Heart right ventricle (tissue), 16 donors: ENCODE measurements around the gene ZNF85. TPM values are rescaled to one million over a fixed set of nuclear protein-coding genes. Genes with fewer than 3 reads are reported as not detected.
"Not testable (repeated sequence)": the region's sequence is repeated elsewhere in the genome, so short reads cannot be mapped to it uniquely, and the experiment has no call there.

Experiments used
- ATAC-seq, 8 donors: fragments of 200-7000 bp; cut with Tn5 transposase; one replicate each; pipeline ENCODE4 v1.9.1; 2020; ENCODE audit warnings: mild to moderate bottlenecking in 8 of 8, moderate library complexity in 8 of 8, moderate number of reproducible peaks in 1 of 8
- DNase-seq, 2 donors: peaks; one replicate each; pipeline ENCODE4 v3.0.0-alpha.2; 2020
- H3K27ac ChIP-seq, 10 donors: fragments of 200-600 bp; sonication (generic) in 2 of 10; one replicate each; pipeline versions ENCODE4 v1.5.0 to v1.8.0; 2020 to 2022; ENCODE audit warnings: mild to moderate bottlenecking in 3 of 10
- H3K27me3 ChIP-seq, 7 donors: fragments of 200-600 bp; one replicate each; pipeline ENCODE4 v1.8.0; 2021 to 2022; ENCODE audit warnings: mild to moderate bottlenecking in 2 of 7
- H3K36me3 ChIP-seq, 9 donors: fragments of 200-600 bp; sonication (generic) in 1 of 9; one replicate each; pipeline versions ENCODE4 v1.5.0 to v1.8.0; 2020 to 2022; ENCODE audit warnings: mild to moderate bottlenecking in 2 of 9
- H3K4me1 ChIP-seq, 9 donors: fragments of 200-600 bp; sonication (generic) in 1 of 9; one replicate each; pipeline versions ENCODE4 v1.5.0 to v1.8.0; 2020 to 2022; ENCODE audit warnings: mild to moderate bottlenecking in 4 of 9
- H3K4me3 ChIP-seq, 10 donors: fragments of 200-600 bp; sonication (generic) in 2 of 10; one replicate each; pipeline versions ENCODE4 v1.5.0 to v1.8.0; 2020 to 2022; ENCODE audit warnings: mild to moderate bottlenecking in 7 of 10, moderate library complexity in 2 of 10
- H3K9me3 ChIP-seq, 11 donors: fragments of 200-600 bp in 10 of 11; sonication (generic) in 2 of 11; one replicate each; pipeline versions ENCODE4 v1.5.0 to v1.8.0; 2013 to 2022; ENCODE audit warnings: mild to moderate bottlenecking in 2 of 11, control low read depth in 1 of 11, moderate library complexity in 1 of 11
- CTCF ChIP-seq, 9 donors: fragments of 200-600 bp; sonication (generic) in 2 of 9; IDR thresholded peaks; one replicate each; pipeline versions ENCODE4 v1.5.0 to v1.8.0; 2021 to 2022; ENCODE audit warnings: antibody characterized with exemption in 9 of 9, mild to moderate bottlenecking in 5 of 9, moderate library complexity in 1 of 9
- WGBS, 2 donors: extraction: QIAGEN DNeasy Blood & Tissue Kit; methylation state at CpG; one replicate each; pipeline ENCODE4 v1.1.7; 2013; ENCODE audit warnings: inconsistent platforms in 1 of 2; 5-methylcytosine and 5-hydroxymethylcytosine counted together
- intact Hi-C, 10 donors: fragments of 100-400 bp; cut with DNase I; formaldehyde crosslinking; loops; one replicate each; pipeline versions ENCODE4 v1.11.1 to v1.14.2; 2022
- polyA plus RNA-seq, 2 donors: library from polyadenylated mRNA; stranded (reverse); fragments of 200-250 nt; gene quantifications; one replicate each; pipeline ENCODE4 v1.2.3, GENCODE V29; 2013
- total RNA-seq, 10 donors: library from RNA; stranded (reverse); fragmentation: NEBNext Ultra II Directional in 3 of 10; extraction: Animal tissue kit (Norgen Biotek cat#: 25700) in 3 of 10; gene quantifications; one replicate each; pipeline versions ENCODE4 v1.2.1 to v1.2.4, GENCODE V29; 2021 to 2023
- donor health status: Arrhythmogenic right ventricular cardiomyopathy.
- donor health status: ischemic (EF 13 %, LVEDD 7.1; RV severe dilation, severe dysfunction).
- donor health status: healthy with polysubstance abuse.
- donor health status: DM: no; HTN: yes; CAD: no.
- donor health status: DM: no; HTN: no; CAD: no.
- donor health status: ischemic (EF 25% LVEDD 6.9; RV normal size, moderate dysfunction).
- donor health status: ischemic (EF 25% LVEDD 5.7; RV mildly dilated, moderate dysfunction).
- donor health status: healthy.
- donor health status: DM: yes; HTN: yes; CAD: no.
- donor health status: Ischemic cardiomyopathy.
- donor health status: ischemic (EF 35%, LVEDD 5.7; RV mildly dilated, moderate dysfunction).
- donor health status: nonischemic (EF 11% LVEDD 7.7; RV severe dilation, severe dysfunction).
- donor health status: DM: yes; HTN: yes; CAD: no.
- donor health status: PGD.
- donor health status: ischemic (EF 29% LVEDD 5.4; RV normal size, mild dysfunction).
- donor health status: nonischemic (EF 23%, LVEDD 6.1; RV moderate dilation, normal function).

The ZNF85 gene
- total and polyA plus RNA-seq, 12 donors = 1.3 to 5.9 (median 3.0) TPM

GRCh38 chr19:20968092-20968491 lies 45.0 kb downstream of the ZNF85 start:
- no peak for ATAC-seq
- 88 to 91% methylated on average over 1 of the region's 1 CpG for WGBS, 2 donors
- no peak for TF ChIP-seq CTCF (IDR thresholded peaks at IDR 0.05)
- intact Hi-C loops = no loop called here
- Histone ChIP-seq H3K36me3 (no peaks in the 10 kb centered on the region), H3K27me3 (no peaks in the 10 kb centered on the region), H3K9me3 (peaks cover 0 to 27% (median 0%) of the 10 kb centered on the region in 11 donors), H3K27ac (no peak overlapping the region), H3K4me1 (no peaks in the 10 kb centered on the region), H3K4me3 (no peak overlapping the region)
- no peak for DNase-seq

DNA sequence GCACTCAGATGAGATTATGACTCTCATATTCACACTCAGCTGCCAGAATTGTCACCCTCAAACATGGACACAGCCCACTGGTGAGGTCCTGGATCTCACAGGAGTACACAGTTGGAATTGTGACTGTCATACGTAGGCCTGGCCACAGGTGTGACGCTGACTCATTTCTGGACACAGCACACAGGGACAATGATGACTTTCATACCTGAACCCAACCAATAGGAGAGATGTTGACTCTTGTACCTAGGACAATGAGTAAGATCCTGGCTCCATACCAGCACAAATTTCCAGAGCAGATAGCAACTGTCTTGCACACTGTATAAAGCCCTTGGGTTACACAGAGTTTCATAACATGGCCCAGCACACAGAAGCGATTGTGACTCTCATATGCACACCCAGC lies 46.4 kb downstream of the ZNF85 start:
- DNase-seq = no peak
- WGBS, 2 donors = 87 to 90% methylated on average over 3 of the region's 3 CpGs
- Histone ChIP-seq H3K4me3 (no peak overlapping the region), H3K27me3 (no peaks in the 10 kb centered on the region), H3K4me1 (no peaks in the 10 kb centered on the region), H3K27ac (no peak overlapping the region), H3K9me3 (peaks cover 0 to 20% (median 0%) of the 10 kb centered on the region in 11 donors), H3K36me3 (no peaks in the 10 kb centered on the region)
- ATAC-seq = no peak
- intact Hi-C loops = no loop called here
- no peak for TF ChIP-seq CTCF (IDR thresholded peaks at IDR 0.05)

DNA sequence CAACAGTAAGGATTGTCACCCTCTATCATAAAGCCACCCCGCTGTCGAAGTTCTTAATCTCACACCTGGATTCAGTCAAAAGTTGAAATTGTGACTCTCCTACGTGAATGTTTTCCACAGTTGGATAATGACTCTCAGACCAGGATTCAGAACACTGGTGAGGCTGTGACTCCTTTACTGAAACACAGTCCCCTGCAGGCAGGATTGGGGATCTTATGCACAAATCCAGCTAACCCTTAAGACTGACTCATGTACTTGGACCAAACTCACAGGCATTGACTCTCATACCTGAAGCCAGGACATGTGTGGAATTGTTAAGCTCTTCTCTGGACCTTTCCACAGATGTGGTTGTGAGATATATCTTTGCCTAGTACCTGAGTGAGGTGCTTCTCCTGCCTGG lies 46.8 kb downstream of the ZNF85 start:
- DNase-seq = no peak
- Histone ChIP-seq H3K36me3 (no peaks in the 10 kb centered on the region), H3K4me1 (no peaks in the 10 kb centered on the region), H3K9me3 (peaks cover 0 to 20% (median 0%) of the 10 kb centered on the region in 11 donors), H3K27me3 (no peaks in the 10 kb centered on the region), H3K27ac (no peak overlapping the region), H3K4me3 (no peak overlapping the region)
- no peak for TF ChIP-seq CTCF (IDR thresholded peaks at IDR 0.05)
- ATAC-seq = no peak
- WGBS, 2 donors = 71 to 90% methylated on average over 3 of the region's 3 CpGs
- intact Hi-C loops = no loop called here

GRCh38 chr19:20992788-20993187 lies 69.7 kb downstream of the ZNF85 start:
- DNase-seq, H3K27ac ChIP-seq, ATAC-seq, H3K4me3 ChIP-seq, H3K27me3 ChIP-seq, H3K36me3 ChIP-seq, intact Hi-C loops, H3K4me1 ChIP-seq: not testable (repeated sequence)
- WGBS, 2 donors = 88 to 94% methylated on average over 2 of the region's 2 CpGs
- H3K9me3 ChIP-seq = peaks cover 0 to 56% (median 8%) of the 10 kb centered on the region in 11 donors

- no peaks in the 10 kb centered on the region for H3K36me3 ChIP-seq
- no peak overlapping the region for H3K27ac ChIP-seq
- intact Hi-C loops = no loop called here
- no peaks in the 10 kb centered on the region for H3K9me3 ChIP-seq
- no peak for TF ChIP-seq CTCF (IDR thresholded peaks at IDR 0.05)
- peaks cover 0 to 10% (median 3%) of the 10 kb centered on the region in 9 donors for H3K4me1 ChIP-seq
- H3K4me3 ChIP-seq = peak overlapping the region in 9 of 10 donors; percentile 26 to 60 (median 51)
- WGBS, 2 donors = 2 to 3% methylated on average over 29 of the region's 29 CpGs
- DNase-seq = peak; percentile 81 to 91
- no peaks in the 10 kb centered on the region for H3K27me3 ChIP-seq
- ATAC-seq = peak; percentile 100
Measured at GRCh38 chr19:20999731-21000352, 76.8 kb downstream of the ZNF85 start.
